Nucleus accumbens (tissue), 56 donors: ENCODE results near the gene ANG.

Experiments
- DNase-seq, 56 donors: peaks; one replicate each; lab custom pipeline; 2025; lab: John Stamatoyannopoulos, UW

The ANG gene

DNA sequence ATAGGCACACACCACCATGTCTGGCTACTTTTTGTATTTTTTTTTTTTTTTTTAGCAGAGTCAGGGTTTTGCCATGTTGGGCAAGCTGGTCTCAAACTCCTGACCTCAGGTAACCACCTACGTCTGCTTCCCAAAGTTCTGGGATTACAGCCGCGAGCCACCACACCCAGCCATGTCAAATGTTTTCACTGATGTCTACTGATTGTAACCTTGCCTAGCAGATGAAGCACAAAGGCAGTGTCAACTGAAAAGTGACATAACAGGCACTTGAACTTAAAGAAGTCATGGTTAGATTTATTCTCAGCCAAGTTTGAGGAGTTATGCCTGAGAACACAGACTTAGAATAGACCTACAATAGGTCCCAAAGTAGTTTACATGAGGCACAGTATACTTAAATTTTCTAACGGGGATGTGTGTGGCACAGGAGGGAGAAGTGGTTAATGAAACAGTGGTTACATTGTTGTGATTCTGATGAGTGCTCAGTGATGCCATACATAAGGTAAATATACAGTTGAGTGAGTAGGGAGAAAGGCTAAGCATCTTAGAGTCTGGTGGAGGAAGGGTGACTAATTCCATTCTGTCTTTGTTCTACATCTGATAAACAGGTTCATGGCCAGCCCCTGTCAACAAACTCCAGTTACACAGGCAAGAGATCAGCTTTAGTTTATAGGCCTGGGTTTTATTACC lies 16.8 kb upstream of the ANG start:
- DNase-seq, result no peak

- DNase-seq, result no peak
Observed at GRCh38 chr14:20675669-20676068, 12.9 kb upstream of the ANG start.

GRCh38 chr14:20676072-20676471 lies 12.5 kb upstream of the ANG start:
- DNase-seq, result no peak

DNA sequence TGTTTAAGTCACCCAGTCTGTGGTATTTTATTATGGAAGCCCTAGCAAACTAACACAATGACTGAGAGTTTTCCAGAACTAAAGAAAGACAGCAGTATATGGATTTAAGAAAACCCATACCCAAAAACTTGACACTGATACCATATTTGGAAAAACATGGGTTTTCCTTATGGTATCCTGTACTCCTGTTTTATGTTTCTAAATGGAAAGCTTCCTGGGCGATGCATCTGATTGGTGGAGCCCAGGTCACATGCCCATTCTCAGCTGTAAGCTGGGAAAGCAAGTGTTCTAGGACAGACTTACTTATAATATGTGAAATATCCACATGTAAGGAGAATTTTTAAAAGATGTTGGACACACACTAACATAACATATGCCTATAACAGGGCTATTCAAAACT lies 8.7 kb upstream of the ANG start:
- peak in 24 of 56 donors; percentile 1 to 66 (median 12) for DNase-seq

GRCh38 chr14:20680363-20680762 lies 8.2 kb upstream of the ANG start:
- DNase-seq, result no peak

- DNase-seq, result peak in 1 of 56 donors; percentile 11
Observed at GRCh38 chr14:20680843-20681347, 7.7 kb upstream of the ANG start.

DNA sequence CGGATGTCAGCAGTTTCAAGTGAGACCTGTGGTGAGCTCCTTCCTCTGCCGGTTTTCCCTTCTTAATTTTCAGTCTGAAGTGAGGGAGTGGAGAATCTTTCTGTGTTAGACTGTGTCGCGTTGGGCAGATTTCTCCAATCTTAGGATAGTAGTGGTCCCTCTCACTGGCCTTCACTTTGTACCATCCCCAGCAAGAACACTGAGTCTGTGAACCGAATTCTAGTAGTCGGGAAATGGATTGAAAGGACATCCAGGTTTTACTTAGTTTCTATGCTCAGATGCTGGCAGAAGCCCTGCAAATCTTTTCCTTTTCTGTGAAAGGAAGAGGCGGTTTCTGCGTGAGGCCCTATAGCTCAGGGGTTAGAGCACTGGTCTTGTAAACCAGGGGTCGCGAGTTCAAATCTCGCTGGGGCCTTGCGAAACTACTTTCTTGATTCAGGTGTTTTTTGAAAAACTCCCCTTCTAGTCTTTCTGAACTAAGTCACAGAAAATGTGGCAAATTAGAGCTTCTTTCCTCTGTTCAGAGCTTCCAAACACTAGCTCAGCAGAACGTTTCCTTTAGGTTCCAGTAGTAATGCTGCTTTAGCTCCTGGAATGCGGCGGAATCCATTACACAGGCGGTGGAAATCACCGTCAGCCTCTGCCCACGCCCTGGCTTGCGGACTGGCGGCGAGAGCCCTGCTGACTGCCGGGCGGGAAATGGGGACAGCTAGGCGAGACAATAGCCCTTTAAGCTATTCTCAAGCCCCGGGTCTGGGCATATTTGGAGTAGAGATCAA lies 7.0 kb upstream of the ANG start:
- DNase-seq, result peak in 53 of 56 donors; percentile 21 to 89 (median 68)

DNA sequence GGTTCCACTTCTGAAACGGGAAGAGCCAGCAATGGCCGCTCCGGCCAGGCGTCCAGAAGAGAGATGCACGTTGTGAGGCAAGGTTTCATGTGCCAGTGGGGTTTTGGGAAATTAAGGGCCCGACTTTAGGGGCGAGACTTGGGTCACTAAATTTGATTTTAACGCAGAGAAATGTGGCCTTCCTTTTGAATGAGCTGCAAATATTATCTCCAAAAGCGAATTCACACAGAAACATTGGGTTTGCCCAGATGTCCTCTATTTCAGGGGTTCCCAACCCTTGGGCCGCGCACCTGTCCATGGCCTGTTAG lies 6.5 kb upstream of the ANG start:
- DNase-seq, result peak in 4 of 56 donors; percentile 40 to 77 (median 72)

- peak; percentile 64 to 97 (median 91) for DNase-seq
Observed at GRCh38 chr14:20682435-20683124, 6.0 kb upstream of the ANG start.

DNA sequence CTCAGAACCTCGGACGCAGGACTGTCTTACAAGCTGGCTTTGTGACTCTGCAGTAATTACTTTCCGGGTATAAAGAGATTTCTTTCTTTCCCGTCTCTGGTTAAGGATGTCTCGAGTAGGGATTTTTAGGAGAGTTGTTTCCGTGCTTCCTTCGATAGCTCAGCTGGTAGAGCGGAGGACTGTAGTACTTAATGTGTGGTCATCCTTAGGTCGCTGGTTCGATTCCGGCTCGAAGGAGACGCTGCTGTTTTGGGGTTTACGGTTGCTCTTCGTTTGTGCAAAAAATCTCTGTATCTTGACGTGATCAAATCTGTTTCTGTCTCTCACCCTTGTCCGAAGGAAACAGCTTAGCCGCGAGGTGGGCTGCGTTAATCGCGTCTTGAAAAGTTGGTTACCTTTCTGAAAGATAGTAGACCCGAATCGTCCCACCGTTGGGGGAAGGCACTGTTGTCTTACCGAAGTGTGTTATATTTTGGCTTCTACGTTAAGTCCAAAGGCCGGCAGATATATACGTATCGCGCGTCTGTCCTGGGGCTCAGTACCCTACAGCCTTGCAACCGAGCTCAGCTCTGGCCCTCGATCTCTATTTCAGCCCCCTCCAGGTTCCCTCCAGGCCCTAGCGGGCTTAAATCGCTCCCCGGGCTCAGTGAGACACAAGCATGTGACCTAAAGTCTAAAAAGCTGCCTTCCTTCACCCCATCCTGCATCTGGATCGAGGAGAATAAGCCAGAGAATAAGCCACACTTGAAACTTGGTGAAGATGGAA lies 5.3 kb upstream of the ANG start:
- DNase-seq, result peak in 54 of 56 donors; percentile 9 to 88 (median 72)

GRCh38 chr14:20683891-20684661 lies 4.5 kb upstream of the ANG start, which contains the start of gene RNASE4:
Gene RNASE4, plus strand, starts transcription at chr14:20684560. Its CDS starts 14,812 bp downstream, at chr14:20699372.
- DNase-seq, result peak in 54 of 56 donors; percentile 14 to 86 (median 70)

DNA sequence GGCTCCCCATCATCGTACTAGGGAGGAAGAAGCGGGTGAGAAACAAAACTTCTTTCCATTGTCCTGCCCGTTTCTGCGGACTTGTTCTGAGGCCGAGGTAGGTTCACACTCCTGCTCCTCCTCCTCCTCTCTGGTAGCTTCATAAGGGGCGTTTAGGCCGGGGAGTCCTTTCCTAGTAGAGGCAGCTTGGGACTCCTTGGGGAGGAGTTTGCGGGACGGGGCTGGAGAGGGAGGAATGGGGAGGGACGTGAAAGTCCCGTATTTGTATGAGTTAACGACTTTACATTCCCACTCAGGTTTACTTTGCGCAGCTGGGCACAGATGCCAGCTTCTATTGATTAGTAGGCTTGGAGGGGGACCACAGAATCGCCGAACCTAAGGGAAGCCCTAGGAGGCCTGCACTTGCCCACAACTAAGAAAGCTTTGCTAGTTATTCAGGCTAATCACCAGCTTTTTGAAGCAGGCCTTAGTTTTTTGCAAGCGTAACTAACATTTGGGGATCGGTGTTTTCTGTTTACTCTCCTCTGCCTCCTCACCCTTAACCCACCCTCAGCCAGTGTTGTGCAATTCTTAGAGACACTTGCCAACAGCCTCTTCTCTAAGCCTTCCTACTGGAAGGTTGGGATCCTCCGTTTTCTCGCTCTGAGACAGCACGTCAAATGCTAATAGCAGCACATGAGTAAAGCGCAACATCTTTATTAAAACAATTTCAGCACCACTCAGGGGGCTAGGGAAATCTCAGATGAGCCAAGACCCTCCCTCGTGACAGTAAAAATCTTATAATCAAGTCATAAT lies 3.7 kb upstream of the ANG start:
- peak in 22 of 56 donors; percentile 3 to 57 (median 38) for DNase-seq

- no peak for DNase-seq
Observed at GRCh38 chr14:20686386-20687143, 2.0 kb upstream of the ANG start.

- DNase-seq, result no peak
Observed at GRCh38 chr14:20687362-20688166, 1.0 kb upstream of the ANG start.

DNA sequence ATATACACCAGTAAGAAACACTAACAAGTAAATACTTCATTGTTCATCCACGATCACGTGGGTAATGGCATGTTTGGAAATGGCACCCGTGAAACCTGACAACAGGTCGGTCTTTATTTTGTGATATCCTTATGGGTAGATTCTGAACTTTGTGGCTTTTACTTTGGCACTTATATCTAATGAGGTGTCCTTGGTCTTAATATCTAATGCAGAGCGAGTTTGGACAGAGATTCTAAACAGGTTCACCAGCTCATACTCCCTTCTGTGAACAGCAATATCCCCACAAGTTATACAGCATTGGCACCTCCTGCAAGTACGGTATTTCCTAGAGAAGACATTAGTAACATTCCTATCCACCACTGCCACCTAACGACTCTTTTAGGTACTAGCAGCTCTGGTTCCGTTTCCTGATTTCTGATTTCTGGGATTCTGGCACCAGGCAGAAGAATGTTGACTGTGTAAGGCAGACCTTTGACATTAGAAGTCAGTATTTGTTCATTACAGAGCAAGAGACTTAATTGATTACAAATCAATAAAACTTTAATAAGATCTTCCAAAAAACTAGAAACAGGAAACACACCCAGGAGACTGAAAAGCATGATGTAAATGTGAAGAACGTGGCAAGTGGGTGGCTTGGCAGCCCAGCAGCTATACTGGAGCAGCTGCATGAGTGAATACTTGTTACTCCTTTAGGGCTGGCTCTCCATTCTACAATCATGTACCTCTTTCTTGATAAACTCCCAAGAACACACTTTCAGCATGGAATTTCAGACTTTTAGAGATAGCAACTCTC lies 2.5 kb downstream of the ANG start:
- DNase-seq, result peak in 37 of 56 donors; percentile 1 to 68 (median 28)

- no peak for DNase-seq
Observed at GRCh38 chr14:20692116-20692751, 3.7 kb downstream of the ANG start.
